Muscle layer of colon (tissue), 2 donors: ENCODE data around the gene MACROD1.
A peak's percentile ranks its signal among the peaks of the same experiment; 100 is the strongest.

Source experiments
- H3K27ac ChIP-seq: one replicate; pipeline ENCODE4 v1.7.0; 2013; ENCODE audit warnings: low read depth, mild to moderate bottlenecking, low read length, moderate library complexity
- H3K27me3 ChIP-seq, 2 donors: one replicate each; pipeline ENCODE4 v1.7.0; 2013; ENCODE audit warnings: low read length in 2 of 2, mild to moderate bottlenecking in 2 of 2; ENCODE audit not compliant: insufficient read depth in 2 of 2, control insufficient read depth in 1 of 2
- H3K36me3 ChIP-seq: one replicate; pipeline ENCODE4 v1.7.0; 2013; ENCODE audit warnings: mild to moderate bottlenecking, low read length; ENCODE audit not compliant: insufficient read depth
- H3K4me1 ChIP-seq: one replicate; pipeline ENCODE4 v1.7.0; 2013; ENCODE audit warnings: mild to moderate bottlenecking, low read length; ENCODE audit not compliant: insufficient read depth
- H3K4me3 ChIP-seq, 2 donors: one replicate each; pipeline ENCODE4 v1.7.0; 2013; ENCODE audit warnings: low read length in 2 of 2, low read depth in 1 of 2, mild to moderate bottlenecking in 1 of 2, moderate library complexity in 1 of 2
- H3K9ac ChIP-seq: one replicate; pipeline ENCODE4 v1.7.0; 2013; ENCODE audit warnings: low read length
- H3K9me3 ChIP-seq: one replicate; pipeline ENCODE4 v1.7.0; 2013; ENCODE audit warnings: mild to moderate bottlenecking, low read length
- donor health status: abdominal sarcoma.
- donor health status: Adenocarcinoma of cecum.

Gene MACROD1

DNA sequence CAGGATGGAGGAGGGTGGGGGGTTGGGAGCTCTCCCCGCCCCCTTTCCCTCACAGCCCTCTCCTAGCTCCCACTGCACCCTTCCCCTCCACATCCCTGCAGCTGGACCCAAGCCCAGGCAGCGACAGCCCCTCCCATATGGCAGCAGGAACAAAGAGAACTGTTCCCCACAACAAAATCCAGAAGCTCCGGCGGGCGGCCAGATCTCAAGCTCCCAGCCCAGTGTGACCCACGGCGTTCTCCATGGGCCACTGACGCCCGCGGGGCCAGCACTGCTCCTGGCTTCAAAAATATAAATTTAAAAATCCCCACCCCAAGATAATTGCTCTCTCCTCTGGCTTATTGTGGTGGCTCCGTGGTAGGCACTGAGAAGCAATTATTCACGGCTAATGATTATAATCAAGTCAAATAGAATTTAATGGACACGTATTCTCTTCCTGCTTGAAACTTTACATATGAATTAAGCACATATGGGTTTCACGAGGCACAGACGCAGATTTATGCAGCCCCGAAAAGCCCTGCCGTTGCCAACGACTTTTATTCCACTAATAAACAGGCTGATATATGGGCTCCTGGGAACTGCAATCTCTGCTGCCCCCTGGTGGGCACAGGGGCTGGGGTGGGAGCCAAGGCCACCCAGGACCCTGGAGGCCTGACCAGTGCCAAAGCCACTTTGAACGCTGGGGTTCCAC lies 17.5 kb downstream of the MACROD1 start:
- peak overlapping the region; percentile 86 for H3K27ac ChIP-seq
- H3K36me3 ChIP-seq = no peaks in the 10 kb centered on the region
- H3K4me3 ChIP-seq = peak overlapping the region in 1 of 2 donors; percentile 28
- H3K9me3 ChIP-seq = no peaks in the 10 kb centered on the region
- H3K9ac ChIP-seq = no peak overlapping the region
- no peaks in the 10 kb centered on the region for H3K27me3 ChIP-seq
- H3K4me1 ChIP-seq = peaks cover 22% of the 10 kb centered on the region

DNA sequence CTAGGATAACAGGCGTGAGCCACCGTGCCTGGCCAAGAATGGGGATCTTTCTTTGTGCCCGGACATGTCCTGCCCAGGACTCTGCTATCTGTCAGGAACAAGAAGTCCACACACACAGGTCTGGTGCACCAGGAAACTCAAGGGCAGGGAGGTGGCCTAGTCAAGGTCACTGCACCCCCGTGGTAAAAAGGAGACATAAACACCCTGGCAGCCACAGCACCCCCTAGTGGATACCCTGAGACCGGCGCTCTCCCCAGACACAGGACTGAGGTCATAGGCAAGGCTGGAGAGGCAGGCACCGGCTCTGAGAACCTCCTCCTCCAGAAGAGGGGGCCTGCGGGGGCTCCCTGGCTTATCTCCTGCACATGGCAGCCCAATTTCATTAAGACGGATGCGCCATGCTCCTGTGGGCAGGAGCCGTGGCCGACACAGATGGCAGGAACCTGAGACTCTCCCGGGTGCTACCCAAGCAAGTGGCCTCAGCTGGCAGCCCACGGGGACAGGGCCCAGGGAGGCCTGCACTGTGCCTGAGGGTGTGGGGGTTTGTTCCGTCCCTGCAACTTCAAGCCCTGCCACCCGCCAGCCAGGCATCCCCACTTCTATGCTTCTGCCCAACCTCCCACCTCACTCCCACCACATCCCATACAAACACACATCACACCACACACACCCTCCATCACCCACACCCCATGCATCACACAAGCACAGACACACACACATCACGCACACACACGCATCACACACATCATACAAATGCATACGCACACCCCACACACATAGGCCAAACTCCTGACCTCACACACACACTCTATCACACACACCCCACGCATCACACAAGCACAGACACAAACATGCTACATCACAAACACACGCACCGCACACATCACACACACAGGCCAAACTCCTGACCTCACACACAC lies 19.6 kb downstream of the MACROD1 start:
- Histone ChIP-seq H3K4me3 (no peak overlapping the region), H3K9me3 (no peaks in the 10 kb centered on the region), H3K27me3 (no peaks in the 10 kb centered on the region), H3K9ac (no peak overlapping the region), H3K4me1 (peaks cover 30% of the 10 kb centered on the region), H3K27ac (peak overlapping the region; percentile 35), H3K36me3 (no peaks in the 10 kb centered on the region)

DNA sequence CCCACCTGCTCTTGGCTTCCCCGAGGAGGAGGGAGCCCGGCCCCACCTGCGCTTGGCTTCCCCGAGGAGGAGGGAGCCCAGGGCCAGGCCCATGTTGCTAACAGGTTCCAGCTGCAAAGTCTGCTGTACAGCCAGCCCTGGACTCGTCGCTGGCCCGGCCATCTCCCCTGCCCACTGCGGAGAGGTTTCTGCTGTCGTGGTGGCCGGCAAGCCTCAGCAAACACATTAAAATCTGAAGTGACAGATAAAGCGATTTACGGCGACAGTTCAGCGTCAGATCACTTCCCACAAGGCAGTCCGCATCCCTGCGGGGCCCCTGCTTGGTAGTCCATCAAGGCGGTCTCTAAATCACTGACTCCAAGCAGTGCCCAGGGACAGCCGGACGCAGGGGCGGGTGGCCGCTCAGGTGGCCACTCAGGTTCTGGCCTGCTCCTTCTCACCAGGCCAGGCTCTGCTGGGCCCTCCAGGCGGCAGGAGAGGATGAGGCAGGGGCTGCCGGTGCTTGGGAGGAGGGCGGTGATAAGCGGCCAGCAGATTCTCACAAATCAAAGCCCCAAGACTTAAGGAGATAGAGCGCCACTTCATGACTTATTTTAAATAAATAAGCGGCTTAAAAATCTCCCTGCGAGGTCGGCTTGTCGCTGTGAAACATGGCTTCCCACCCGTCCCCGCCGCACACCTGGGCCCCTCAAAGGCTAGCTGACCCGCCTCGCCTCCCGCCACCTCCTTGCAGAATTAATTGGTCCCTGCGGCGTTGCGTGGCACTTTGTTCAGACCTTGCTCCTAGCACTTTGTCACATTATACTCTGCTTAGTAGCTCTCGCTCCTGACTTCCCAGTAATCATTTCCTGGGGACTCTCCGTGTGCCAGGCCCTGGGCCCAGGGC lies 21.1 kb downstream of the MACROD1 start:
- no peak overlapping the region for H3K9ac ChIP-seq
- no peaks in the 10 kb centered on the region for H3K9me3 ChIP-seq
- H3K27ac ChIP-seq = no peak overlapping the region

DNA sequence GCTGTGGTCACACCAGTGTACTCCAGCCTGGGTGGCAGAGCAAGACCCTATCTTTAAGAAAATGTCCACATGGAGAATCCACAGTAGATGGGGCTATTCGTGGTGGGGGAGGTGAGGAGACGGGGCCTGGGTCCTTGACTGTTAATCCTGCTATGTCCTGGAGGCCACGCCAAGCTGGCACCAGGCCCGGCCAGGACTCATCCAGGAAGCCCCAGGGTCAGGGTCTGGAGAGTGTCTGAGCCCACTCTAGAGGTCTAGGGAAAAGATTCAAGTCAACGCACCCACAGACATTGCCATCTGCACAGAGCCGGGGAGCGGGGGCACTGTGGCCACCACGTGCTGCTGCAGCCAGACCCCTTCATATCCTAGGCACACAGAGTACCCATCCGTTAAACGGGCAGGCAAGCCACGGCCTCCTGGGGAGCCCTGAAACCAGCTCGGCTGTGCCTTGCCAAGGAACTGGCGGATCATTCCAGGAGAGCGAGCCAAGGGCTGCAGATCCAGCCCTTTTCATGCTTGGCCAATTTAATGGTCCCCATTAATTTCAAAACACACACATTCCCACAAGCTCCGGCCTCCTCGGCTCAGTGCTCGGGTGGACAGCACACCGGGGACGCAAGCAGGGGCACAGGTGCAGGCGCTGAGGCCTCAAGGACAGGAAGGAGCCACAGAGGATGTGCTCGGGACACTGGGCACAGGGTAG lies 24.7 kb downstream of the MACROD1 start:
- H3K27ac ChIP-seq = peak overlapping the region; percentile 65
- peaks cover 24% of the 10 kb centered on the region for H3K4me1 ChIP-seq
- H3K36me3 ChIP-seq = no peaks in the 10 kb centered on the region
- no peaks in the 10 kb centered on the region for H3K27me3 ChIP-seq
- peak overlapping the region in 1 of 2 donors; percentile 32 for H3K4me3 ChIP-seq
- H3K9ac ChIP-seq = no peak overlapping the region
- H3K9me3 ChIP-seq = no peaks in the 10 kb centered on the region

More for the DNA sequence above, 21.1 kb downstream of the MACROD1 start:
- no peaks in the 10 kb centered on the region for H3K36me3 ChIP-seq
- peaks cover 38% of the 10 kb centered on the region for H3K4me1 ChIP-seq
- no peaks in the 10 kb centered on the region for H3K27me3 ChIP-seq
- no peak overlapping the region for H3K4me3 ChIP-seq

DNA sequence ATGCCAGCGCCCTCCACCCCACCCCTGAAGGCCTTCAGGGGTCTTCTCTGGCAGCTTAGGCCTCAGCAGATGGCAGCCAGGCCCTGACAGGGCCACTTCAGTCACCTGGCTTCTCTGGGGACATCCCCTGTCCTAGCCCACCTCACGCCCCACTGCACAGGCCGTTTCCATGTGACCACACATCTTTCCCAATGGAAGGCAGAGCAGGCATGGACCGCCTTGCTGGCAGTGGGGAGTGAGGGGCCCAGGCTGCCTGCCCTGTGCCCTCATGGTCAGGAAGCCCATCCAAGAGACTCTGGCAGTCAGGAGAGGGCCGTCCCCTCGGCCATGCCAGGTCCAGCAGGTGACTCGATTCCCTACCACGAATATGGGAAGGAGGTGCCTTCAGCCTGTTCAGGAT lies 25.8 kb downstream of the MACROD1 start:
- H3K9ac ChIP-seq = no peak overlapping the region
- H3K27me3 ChIP-seq = no peaks in the 10 kb centered on the region
- no peaks in the 10 kb centered on the region for H3K36me3 ChIP-seq
- peaks cover 24% of the 10 kb centered on the region for H3K4me1 ChIP-seq
- no peak overlapping the region for H3K27ac ChIP-seq
- H3K9me3 ChIP-seq = no peaks in the 10 kb centered on the region
- H3K4me3 ChIP-seq = no peak overlapping the region

DNA sequence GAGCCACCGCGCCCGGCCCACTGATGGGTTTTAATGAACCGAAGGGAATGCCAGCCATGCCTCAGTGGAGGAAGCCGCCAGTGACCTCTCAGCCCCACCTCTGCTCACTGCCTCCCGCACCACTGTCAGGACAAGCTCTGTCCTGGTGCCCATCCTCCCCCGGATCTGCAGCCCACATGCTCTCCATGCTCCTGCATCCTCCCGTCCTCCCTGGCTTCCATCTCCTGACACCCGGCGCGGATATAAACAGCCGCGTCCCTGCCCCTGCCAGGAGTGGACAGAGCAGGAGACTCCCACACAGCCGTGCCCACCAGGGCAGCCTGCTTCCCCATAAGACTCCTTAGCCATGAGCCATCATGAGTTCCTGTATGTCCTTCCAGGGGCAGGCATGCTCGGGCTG lies 26.9 kb downstream of the MACROD1 start:
- Histone ChIP-seq H3K36me3 (no peaks in the 10 kb centered on the region), H3K27me3 (no peaks in the 10 kb centered on the region), H3K4me3 (no peak overlapping the region), H3K9ac (no peak overlapping the region), H3K27ac (peak overlapping the region; percentile 57), H3K4me1 (peaks cover 24% of the 10 kb centered on the region), H3K9me3 (no peaks in the 10 kb centered on the region)

DNA sequence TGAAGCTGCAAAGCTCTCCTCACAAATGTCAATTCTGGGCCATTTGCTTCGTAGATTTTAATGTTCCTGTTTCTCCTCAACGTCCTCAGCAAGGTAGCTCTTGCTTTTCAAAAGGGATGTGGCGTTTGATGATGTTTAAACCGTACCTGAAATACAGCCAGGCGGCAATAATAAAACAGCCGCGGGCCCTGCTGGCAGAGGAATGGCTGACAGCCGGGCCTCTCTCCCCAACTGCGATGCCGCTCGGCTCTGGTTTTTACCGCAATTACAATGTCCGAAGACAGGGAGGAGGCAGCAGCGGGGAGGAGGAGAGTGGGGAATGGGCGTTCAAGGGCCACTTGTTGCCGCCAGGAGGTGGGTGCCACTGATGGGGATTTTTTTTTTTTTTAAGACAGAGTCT lies 27.5 kb downstream of the MACROD1 start:
- H3K4me3 ChIP-seq = no peak overlapping the region
- no peaks in the 10 kb centered on the region for H3K9me3 ChIP-seq
- H3K4me1 ChIP-seq = peaks cover 24% of the 10 kb centered on the region
- peak overlapping the region; percentile 16 for H3K27ac ChIP-seq
- no peak overlapping the region for H3K9ac ChIP-seq
- no peaks in the 10 kb centered on the region for H3K36me3 ChIP-seq
- H3K27me3 ChIP-seq = no peaks in the 10 kb centered on the region

DNA sequence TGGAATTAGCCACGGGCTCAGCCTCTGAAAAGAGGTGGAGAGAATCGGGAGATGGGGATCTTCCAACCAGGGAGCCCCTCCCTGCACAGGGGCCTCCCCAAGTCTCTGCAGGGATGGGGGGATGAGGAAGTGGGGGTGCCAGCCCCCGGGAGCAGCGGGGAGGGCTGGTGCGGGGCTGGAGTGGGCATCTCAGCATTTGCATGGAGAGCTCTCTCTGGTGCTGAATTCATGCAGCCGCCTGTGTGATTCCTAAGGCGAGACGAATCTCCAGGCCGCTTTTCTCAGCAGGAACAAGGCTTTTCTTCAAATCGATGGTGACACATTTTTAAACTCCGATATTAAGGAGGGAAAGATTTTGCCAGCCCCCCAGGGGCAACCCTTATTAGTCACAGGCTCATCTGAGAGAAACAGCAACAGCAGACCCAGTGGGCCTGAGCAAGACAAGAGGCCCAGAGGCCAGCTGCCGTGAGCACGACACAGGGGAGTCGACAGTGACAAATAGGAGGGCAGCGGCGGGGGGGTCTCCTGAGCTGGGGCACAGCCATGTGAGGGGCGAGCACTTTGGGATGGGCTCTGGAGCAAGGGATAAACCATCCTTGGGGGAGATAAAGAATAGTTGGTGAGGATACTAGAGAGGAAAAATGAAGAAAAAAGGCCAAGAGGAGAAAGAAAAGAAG lies 29.0 kb downstream of the MACROD1 start:
- Histone ChIP-seq H3K27me3 (no peaks in the 10 kb centered on the region), H3K9me3 (no peaks in the 10 kb centered on the region), H3K36me3 (no peaks in the 10 kb centered on the region), H3K9ac (no peak overlapping the region), H3K27ac (no peak overlapping the region), H3K4me1 (peaks cover 22% of the 10 kb centered on the region), H3K4me3 (no peak overlapping the region)

DNA sequence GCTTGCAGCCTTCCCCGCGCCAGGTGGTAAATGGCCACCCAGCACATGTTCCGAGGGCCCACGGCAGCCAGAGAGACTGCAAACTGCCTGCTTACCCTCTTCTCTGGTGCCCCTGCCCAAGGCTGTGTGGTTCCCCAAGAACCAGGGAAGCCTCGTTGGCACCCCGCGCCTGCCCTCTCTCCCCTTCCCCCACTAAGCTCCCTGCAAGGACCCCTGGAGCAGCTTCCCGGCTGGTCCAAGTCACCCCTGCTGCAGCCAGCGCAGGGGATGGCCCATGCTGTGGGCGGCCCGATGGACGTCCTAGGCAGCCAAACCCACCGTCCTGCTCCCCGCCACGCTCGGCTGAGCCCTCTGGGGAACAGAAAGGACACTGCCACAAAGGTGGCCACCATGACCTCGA lies 30.2 kb downstream of the MACROD1 start:
- no peak overlapping the region for H3K27ac ChIP-seq
- no peaks in the 10 kb centered on the region for H3K36me3 ChIP-seq
- peaks cover 11% of the 10 kb centered on the region for H3K4me1 ChIP-seq
- H3K9me3 ChIP-seq = no peaks in the 10 kb centered on the region
- H3K27me3 ChIP-seq = no peaks in the 10 kb centered on the region
- H3K4me3 ChIP-seq = no peak overlapping the region
- H3K9ac ChIP-seq = no peak overlapping the region

DNA sequence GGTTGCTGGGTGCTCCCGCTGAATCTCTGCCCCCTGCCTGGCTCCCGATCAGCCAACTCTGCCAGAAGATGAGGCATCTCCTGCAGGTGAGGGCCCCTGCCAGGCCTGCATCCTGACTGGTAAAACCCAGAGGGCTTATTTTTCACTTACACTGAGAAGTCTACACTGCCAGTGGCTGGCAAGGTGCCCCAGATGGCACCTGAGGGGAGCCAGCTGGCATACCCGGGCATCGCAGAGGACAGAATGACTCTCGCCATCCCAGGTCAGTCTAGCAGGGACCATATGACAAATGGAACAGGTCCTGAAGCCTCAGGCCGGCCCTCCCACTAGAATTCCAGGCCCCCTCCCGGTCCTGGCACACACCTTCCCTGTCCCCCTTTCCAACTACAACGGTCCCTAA lies 30.9 kb downstream of the MACROD1 start:
- H3K9ac ChIP-seq = no peak overlapping the region
- H3K27ac ChIP-seq = no peak overlapping the region
- H3K27me3 ChIP-seq = no peaks in the 10 kb centered on the region
- H3K4me1 ChIP-seq = peaks cover 7% of the 10 kb centered on the region
- H3K9me3 ChIP-seq = no peaks in the 10 kb centered on the region
- H3K36me3 ChIP-seq = no peaks in the 10 kb centered on the region
- H3K4me3 ChIP-seq = no peak overlapping the region
